GM12891 (cell line): ENCODE data around the gene LYST.

Source experiments
- PAX5 ChIP-seq: IDR thresholded peaks from 2 replicates; pipeline ENCODE4 v1.6.1; 2011; ENCODE audit warnings: low read length, moderate library complexity, mild to moderate bottlenecking; ENCODE audit not compliant: insufficient read depth, severe bottlenecking
- POLR2A ChIP-seq: IDR thresholded peaks from 2 replicates; pipeline ENCODE4 v1.6.1; 2011; ENCODE audit warnings: low read depth, low read length, control low read depth
- POLR2AphosphoS5 ChIP-seq: IDR thresholded peaks from 2 replicates; pipeline ENCODE4 v1.6.1; 2011; ENCODE audit warnings: low read depth, low read length, control low read depth
- POU2F2 ChIP-seq: IDR thresholded peaks from 2 replicates; pipeline ENCODE4 v1.6.1; 2011; ENCODE audit warnings: low read depth, mild to moderate bottlenecking, control low read depth, low read length, moderate library complexity
- SPI1 ChIP-seq: IDR thresholded peaks from 2 replicates; pipeline ENCODE4 v1.6.1; 2011; ENCODE audit warnings: low read depth, low read length, control low read depth
- TAF1 ChIP-seq: IDR thresholded peaks from 2 replicates; pipeline ENCODE4 v1.6.1; 2011; ENCODE audit warnings: low read depth, low read length, control low read depth

GRCh38 chr1:235643837-235644692 lies 222.6 kb downstream of the LYST start:
- no peak for TF ChIP-seq SPI1
- no peak for TF ChIP-seq POLR2A
- no peak for TF ChIP-seq POLR2AphosphoS5
- no peak for TF ChIP-seq POU2F2
- no peak for TF ChIP-seq TAF1
- no peak for TF ChIP-seq PAX5
